ENCODE data around the gene RPRD1B.

- TF ChIP-seq, protein P1, sequence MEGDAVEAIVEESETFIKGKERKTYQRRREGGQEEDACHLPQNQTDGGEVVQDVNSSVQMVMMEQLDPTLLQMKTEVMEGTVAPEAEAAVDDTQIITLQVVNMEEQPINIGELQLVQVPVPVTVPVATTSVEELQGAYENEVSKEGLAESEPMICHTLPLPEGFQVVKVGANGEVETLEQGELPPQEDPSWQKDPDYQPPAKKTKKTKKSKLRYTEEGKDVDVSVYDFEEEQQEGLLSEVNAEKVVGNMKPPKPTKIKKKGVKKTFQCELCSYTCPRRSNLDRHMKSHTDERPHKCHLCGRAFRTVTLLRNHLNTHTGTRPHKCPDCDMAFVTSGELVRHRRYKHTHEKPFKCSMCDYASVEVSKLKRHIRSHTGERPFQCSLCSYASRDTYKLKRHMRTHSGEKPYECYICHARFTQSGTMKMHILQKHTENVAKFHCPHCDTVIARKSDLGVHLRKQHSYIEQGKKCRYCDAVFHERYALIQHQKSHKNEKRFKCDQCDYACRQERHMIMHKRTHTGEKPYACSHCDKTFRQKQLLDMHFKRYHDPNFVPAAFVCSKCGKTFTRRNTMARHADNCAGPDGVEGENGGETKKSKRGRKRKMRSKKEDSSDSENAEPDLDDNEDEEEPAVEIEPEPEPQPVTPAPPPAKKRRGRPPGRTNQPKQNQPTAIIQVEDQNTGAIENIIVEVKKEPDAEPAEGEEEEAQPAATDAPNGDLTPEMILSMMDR (IDR thresholded peaks at IDR 0.05; ENCODE audit: low read depth, low read length) = no peak
- no peak for TF ChIP-seq POLR2A (IDR thresholded peaks at IDR 0.05; ENCODE audit: extremely low read depth, insufficient read length)
- TF ChIP-seq, protein P2, sequence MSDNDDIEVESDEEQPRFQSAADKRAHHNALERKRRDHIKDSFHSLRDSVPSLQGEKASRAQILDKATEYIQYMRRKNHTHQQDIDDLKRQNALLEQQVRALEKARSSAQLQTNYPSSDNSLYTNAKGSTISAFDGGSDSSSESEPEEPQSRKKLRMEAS (IDR thresholded peaks at IDR 0.05; ENCODE audit: low read depth, low read length) = no peak
Measured at GRCh38 chr20:38111366-38112232, 78.1 kb downstream of the RPRD1B start.
